PC-3 (cell line): ENCODE results near the gene FUBP1.

ENCODE experiments used
- CTCF ChIP-seq: fragments of 300-600 bp; sonication (generic); conservative IDR thresholded peaks from 2 replicates; pipeline ENCODE4 v1.5.1; 2017; ENCODE audit warnings: antibody characterized with exemption, low read depth, mild to moderate bottlenecking, low read length
- EZH2phosphoT487 ChIP-seq: fragments of 300-600 bp; sonication (generic); IDR thresholded peaks from 2 replicates; pipeline ENCODE4 v1.6.1; 2018; ENCODE audit warnings: mild to moderate bottlenecking, antibody characterized with exemption, low read length, borderline replicate concordance

GRCh38 chr1:77940921-77941570, 37.8 kb downstream of the FUBP1 start:
- TF ChIP-seq CTCF (no peak), EZH2phosphoT487 (no peak)
